Astrocyte of the cerebellum (primary cell): ENCODE measurements around the gene PAFAH1B1.

Experiments
- DNase-seq: peaks from one replicate; pipeline ENCODE4 v3.0.0-alpha.2; 2011; ENCODE audit warnings: low read depth
- H3K4me3 ChIP-seq: 2 replicates; pipeline ENCODE4 v1.5.1; 2011; ENCODE audit warnings: mild to moderate bottlenecking, low read depth, low read length, moderate library complexity
- CTCF ChIP-seq: IDR thresholded peaks from 2 replicates; pipeline ENCODE4 v1.5.1; 2012; ENCODE audit warnings: low read length, low read depth, moderate library complexity, mild to moderate bottlenecking; ENCODE audit errors: missing control alignments
- in situ Hi-C: cut with HindIII; loops from 2 replicates; pipeline ENCODE4 v1.10.0; 2017; ENCODE audit warnings: low sequenced_read_pairs

The PAFAH1B1 gene

DNA sequence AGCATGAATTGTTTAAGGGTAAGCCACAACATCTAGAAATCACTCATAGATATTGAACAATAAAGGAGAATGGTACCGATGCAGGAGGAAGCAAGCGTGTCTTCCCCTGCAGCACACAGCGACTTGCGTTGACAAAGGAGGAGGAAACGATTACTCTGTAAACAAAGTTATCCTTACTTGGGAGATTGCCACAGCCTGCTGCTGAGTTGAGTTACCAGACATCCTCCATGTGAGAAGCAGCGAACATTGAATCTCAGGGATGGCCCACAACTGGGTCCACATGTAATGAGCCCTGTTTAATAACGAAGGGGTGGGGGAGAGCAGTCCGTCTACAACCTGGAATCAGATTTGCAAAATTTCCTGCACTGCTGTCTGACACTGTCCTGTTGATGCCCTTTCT is 90.5 kb downstream of the PAFAH1B1 start:
- DNase-seq = no peak
- in situ Hi-C loops = no loop called here
- TF ChIP-seq CTCF = no peak
- no peak overlapping the region for H3K4me3 ChIP-seq

GRCh38 chr17:2684549-2684948 is 91.1 kb downstream of the PAFAH1B1 start:
- no peak for DNase-seq
- in situ Hi-C loops = no loop called here
- H3K4me3 ChIP-seq = no peak overlapping the region
- no peak for TF ChIP-seq CTCF

GRCh38 chr17:2685696-2686095 is 92.2 kb downstream of the PAFAH1B1 start:
- H3K4me3 ChIP-seq = no peak overlapping the region
- in situ Hi-C loops = no loop called here
- DNase-seq = no peak
- no peak for TF ChIP-seq CTCF

- TF ChIP-seq CTCF = no peak
- in situ Hi-C loops = no loop called here
- no peak overlapping the region for H3K4me3 ChIP-seq
- no peak for DNase-seq
These were observed 93.6 kb downstream of the PAFAH1B1 start for GRCh38 chr17:2687074-2687418.

DNA sequence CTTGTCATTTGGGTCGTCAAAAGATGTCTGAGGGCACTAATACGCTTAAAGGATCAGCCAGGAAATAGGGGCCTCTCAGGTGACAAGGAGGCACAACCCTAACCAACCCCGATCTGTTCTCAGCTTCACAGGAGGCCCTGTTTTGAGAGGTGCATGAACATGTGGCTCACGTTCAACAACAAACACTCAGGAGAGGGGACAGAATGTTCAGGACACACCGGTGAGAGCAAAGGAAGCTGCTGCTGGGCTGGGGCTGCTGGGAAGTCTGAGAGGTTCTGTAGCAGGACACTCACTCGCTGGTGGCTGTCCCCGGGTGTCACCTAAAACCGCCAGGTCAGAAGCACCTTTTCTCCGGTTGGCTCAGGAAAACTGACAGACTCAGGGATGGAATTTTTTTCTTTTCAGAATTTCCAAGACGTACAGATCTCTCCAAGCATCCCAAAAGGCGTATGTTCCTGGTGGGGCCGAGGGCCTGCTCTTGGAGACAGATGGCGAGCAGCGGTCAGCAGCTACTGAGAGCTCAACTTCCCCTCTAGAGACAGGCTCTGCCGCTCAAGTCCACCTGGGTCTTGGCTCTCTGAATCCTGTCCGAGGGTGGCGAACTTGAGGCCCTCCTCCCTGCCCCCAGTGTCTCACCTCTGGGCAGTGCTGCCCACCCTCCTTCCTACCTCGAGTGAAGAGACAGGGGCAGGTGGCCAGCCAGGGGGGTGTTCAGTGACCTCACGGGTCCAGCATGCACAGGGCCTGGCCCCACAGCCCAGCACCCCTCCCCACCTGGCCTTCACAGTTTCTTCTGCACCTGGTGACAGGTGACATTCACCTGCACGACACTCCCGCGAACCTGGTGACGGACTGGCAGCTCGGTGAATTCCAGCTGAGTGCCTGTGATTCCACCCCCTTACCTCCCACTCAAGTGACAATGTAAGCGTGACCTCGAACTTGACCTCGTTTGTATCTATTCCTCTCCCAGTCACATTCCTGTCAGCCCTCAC is 95.2 kb downstream of the PAFAH1B1 start:
- no peak for DNase-seq
- in situ Hi-C loops = no loop called here

GRCh38 chr17:2689411-2690164 is 96.1 kb downstream of the PAFAH1B1 start:
- in situ Hi-C loops = no loop called here
- no peak for TF ChIP-seq CTCF
- H3K4me3 ChIP-seq = no peak overlapping the region
- DNase-seq = no peak

More for the DNA sequence above, 95.2 kb downstream of the PAFAH1B1 start:
- no peak overlapping the region for H3K4me3 ChIP-seq
- no peak for TF ChIP-seq CTCF
